Panc1 (cell line): ENCODE results near the gene CABP4. TPM values are rescaled to one million over a fixed set of nuclear protein-coding genes. Genes with fewer than 3 reads are reported as not detected.

Experiments
- ATAC-seq: fragments of 200-7000 bp; cut with Tn5 transposase; 2 replicates; pipeline ENCODE4 v1.9.1; 2020; ENCODE audit warnings: mild to moderate bottlenecking, moderate library complexity
- BruUV-seq: library from RNA; stranded (reverse); fragments of 400-500 nt; replicated peaks from 2 replicates; lab custom pipeline; 2021; lab: Mats Ljungman, UMichigan
- CTCF ChIA-PET: fragments of 300-600 bp; sonication (Branson Sonifier 250); formaldehyde crosslinking; loops from one replicate; lab custom pipeline; 2022; ENCODE audit warnings: antibody characterized with exemption; lab: Charles Lee
- POLR2A ChIA-PET: fragments of 300-600 bp; sonication (Branson Sonifier 250); formaldehyde crosslinking; loops from one replicate; lab custom pipeline; 2022; ENCODE audit warnings: antibody characterized with exemption; lab: Charles Lee
- DNase-seq: peaks from one replicate; pipeline ENCODE4 v3.0.0-alpha.2; 2010; ENCODE audit warnings: low read depth, low spot score
- H3K27ac ChIP-seq: 2 replicates; pipeline ENCODE4 v1.5.1; 2011; ENCODE audit warnings: mild to moderate bottlenecking, low read length, inconsistent platforms
- H3K27me3 ChIP-seq: fragments of 200-500 bp; sonication (Bioruptor generic); 2 replicates; pipeline ENCODE4 v1.6.0; 2014; ENCODE audit warnings: low read length, inconsistent platforms; ENCODE audit not compliant: control insufficient read depth, insufficient read depth
- H3K36me3 ChIP-seq: fragments of 200-500 bp; sonication (Bioruptor generic); 2 replicates; pipeline ENCODE4 v1.5.1; 2014; ENCODE audit warnings: inconsistent platforms, mild to moderate bottlenecking, low read length, moderate library complexity; ENCODE audit not compliant: control insufficient read depth, insufficient read depth
- H3K4me1 ChIP-seq: 2 replicates; pipeline ENCODE4 v1.5.1; 2011; ENCODE audit warnings: inconsistent platforms, mild to moderate bottlenecking, low read length, moderate library complexity; ENCODE audit not compliant: control insufficient read depth, insufficient read depth
- H3K4me3 ChIP-seq, 2 experiments: 2 replicates each; pipeline ENCODE4 v1.5.1; 2011 to 2012; ENCODE audit warnings: low read depth in 2 of 2, low read length in 2 of 2, mild to moderate bottlenecking in 2 of 2, inconsistent platforms in 1 of 2, moderate library complexity in 1 of 2
- H3K9me3 ChIP-seq: fragments of 200-500 bp; sonication (Bioruptor generic); 2 replicates; pipeline ENCODE4 v1.5.1; 2014; ENCODE audit warnings: low read depth, mild to moderate bottlenecking, inconsistent platforms, low read length, moderate library complexity; ENCODE audit not compliant: control insufficient read depth, insufficient read depth
- CTCF ChIP-seq: fragments of 450-650 bp; IDR thresholded peaks from 2 replicates; pipeline ENCODE4 v1.5.1; 2017; ENCODE audit warnings: mild to moderate bottlenecking
- POLR2AphosphoS5 ChIP-seq: IDR thresholded peaks from 2 replicates; pipeline ENCODE4 v1.6.1; 2012; ENCODE audit warnings: mild to moderate bottlenecking, low read depth, low read length, moderate library complexity
- SIN3A ChIP-seq: IDR thresholded peaks from 2 replicates; pipeline ENCODE4 v1.6.1; 2012; ENCODE audit warnings: low read depth, mild to moderate bottlenecking, low read length, moderate library complexity, borderline replicate concordance; ENCODE audit not compliant: insufficient read depth
- TCF7L2 ChIP-seq: IDR thresholded peaks from 2 replicates; pipeline ENCODE4 v1.6.1; 2011; ENCODE audit warnings: mild to moderate bottlenecking, low read depth, low read length, inconsistent platforms
- in situ Hi-C: cut with HindIII; loops from 2 replicates; pipeline ENCODE4 v1.10.0; 2016; ENCODE audit warnings: low sequenced_read_pairs, low pct_unique_long_range_greater_than_20kb
- intact Hi-C: fragments of 100-400 bp; cut with micrococcal nuclease; formaldehyde crosslinking; loops from one replicate; pipeline ENCODE4 v1.10.0; 2022; ENCODE audit not compliant: unreplicated experiment
- total RNA-seq: library from RNA; stranded (reverse); gene quantifications from one replicate; pipeline ENCODE4 v1.2.1, GENCODE V29; 2021; ENCODE audit not compliant: unreplicated experiment
- TF ChIP-seq, protein P1 (sequence below), 2 experiments: IDR thresholded peaks; 2 replicates each; pipeline ENCODE4 v1.6.1; 2011 to 2012; ENCODE audit warnings: low read depth in 2 of 2, control low read depth in 1 of 2, low read length in 1 of 2, mild to moderate bottlenecking in 1 of 2, moderate library complexity in 1 of 2; ENCODE audit not compliant: insufficient read depth in 1 of 2

CABP4 gene
- total RNA-seq, 1 experiment from 2014 or later: not detected

- DNase-seq (no peak), ATAC-seq (no peak)
- TF ChIP-seq CTCF: no peak
- no peak for TF ChIP-seq POLR2AphosphoS5
- TF ChIP-seq TCF7L2: no peak
- TF ChIP-seq, protein P1, sequence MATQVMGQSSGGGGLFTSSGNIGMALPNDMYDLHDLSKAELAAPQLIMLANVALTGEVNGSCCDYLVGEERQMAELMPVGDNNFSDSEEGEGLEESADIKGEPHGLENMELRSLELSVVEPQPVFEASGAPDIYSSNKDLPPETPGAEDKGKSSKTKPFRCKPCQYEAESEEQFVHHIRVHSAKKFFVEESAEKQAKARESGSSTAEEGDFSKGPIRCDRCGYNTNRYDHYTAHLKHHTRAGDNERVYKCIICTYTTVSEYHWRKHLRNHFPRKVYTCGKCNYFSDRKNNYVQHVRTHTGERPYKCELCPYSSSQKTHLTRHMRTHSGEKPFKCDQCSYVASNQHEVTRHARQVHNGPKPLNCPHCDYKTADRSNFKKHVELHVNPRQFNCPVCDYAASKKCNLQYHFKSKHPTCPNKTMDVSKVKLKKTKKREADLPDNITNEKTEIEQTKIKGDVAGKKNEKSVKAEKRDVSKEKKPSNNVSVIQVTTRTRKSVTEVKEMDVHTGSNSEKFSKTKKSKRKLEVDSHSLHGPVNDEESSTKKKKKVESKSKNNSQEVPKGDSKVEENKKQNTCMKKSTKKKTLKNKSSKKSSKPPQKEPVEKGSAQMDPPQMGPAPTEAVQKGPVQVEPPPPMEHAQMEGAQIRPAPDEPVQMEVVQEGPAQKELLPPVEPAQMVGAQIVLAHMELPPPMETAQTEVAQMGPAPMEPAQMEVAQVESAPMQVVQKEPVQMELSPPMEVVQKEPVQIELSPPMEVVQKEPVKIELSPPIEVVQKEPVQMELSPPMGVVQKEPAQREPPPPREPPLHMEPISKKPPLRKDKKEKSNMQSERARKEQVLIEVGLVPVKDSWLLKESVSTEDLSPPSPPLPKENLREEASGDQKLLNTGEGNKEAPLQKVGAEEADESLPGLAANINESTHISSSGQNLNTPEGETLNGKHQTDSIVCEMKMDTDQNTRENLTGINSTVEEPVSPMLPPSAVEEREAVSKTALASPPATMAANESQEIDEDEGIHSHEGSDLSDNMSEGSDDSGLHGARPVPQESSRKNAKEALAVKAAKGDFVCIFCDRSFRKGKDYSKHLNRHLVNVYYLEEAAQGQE (IDR thresholded peaks at IDR 0.05; ENCODE audit: insufficient read depth in 1 of 2, low read depth in 2 of 2, low read length in 1 of 2): no peak
- TF ChIP-seq SIN3A: no peak
- POLR2A ChIA-PET: no interaction called here
- Histone ChIP-seq H3K4me3 (no peak overlapping the region), H3K27ac (no peak overlapping the region), H3K9me3 (no peaks in the 10 kb centered on the region), H3K4me1 (peaks cover 15% of the 10 kb centered on the region), H3K27me3 (no peaks in the 10 kb centered on the region), H3K36me3 (no peaks in the 10 kb centered on the region)
- CTCF ChIA-PET: no interaction called here
- intact Hi-C loops: no loop called here
- in situ Hi-C loops: no loop called here
- no TSS peak for BruUV-seq
These were observed 45.9 kb upstream of the CABP4 start for GRCh38 chr11:67409261-67409666.

DNA sequence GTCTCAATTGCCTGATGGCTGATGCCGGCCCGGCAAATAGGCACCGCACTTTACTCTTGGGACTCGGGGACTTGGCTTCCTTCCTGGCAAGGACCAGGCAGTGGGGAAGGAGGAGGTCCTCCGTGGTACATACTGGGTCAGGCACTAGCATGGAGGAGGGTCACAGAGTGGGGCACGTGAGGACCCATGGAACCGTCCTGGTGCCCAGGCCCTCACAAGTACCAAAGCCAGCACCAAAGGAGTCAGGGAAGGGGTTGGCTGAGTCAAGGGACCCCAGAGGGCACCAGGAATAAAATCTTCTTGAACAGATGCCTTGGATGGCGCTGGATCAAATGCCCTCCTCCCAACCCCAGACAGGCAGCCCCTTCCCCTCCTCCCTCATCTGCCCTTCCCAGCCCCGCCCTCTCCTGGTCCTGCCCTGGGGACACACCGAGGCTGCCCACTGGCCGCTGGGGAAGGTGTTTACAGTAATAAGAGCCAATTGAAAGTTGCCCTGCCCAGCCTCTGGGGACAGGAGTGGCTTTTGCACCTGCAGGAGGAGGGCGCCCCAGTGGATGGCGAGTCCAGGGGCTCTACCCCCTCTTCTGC lies 45.3 kb upstream of the CABP4 start:
- peaks cover 15% of the 10 kb centered on the region for H3K4me1 ChIP-seq
- ChIA-PET POLR2A (no interaction called here), CTCF (no interaction called here)
- no peak overlapping the region for H3K4me3 ChIP-seq
- TF ChIP-seq, protein P1 (IDR thresholded peaks at IDR 0.05; ENCODE audit: insufficient read depth in 1 of 2, low read depth in 2 of 2, low read length in 1 of 2): no peak
- TF ChIP-seq CTCF (no peak), SIN3A (no peak), POLR2AphosphoS5 (no peak), TCF7L2 (no peak)
- ATAC-seq (no peak), DNase-seq (no peak)
- in situ Hi-C loops: no loop called here
- no peaks in the 10 kb centered on the region for H3K9me3 ChIP-seq
- H3K36me3 ChIP-seq: no peaks in the 10 kb centered on the region
- intact Hi-C loops: loop anchor here (5.0 kb wide), 1 partner anchor 97 kb away; the partner anchor contains the start of genes CDK2AP2 and PITPNM1
- no peak overlapping the region for H3K27ac ChIP-seq
- BruUV-seq: no TSS peak
- no peaks in the 10 kb centered on the region for H3K27me3 ChIP-seq
